B cell (primary cell): ENCODE results near the gene MRPS30.
"Not testable (repeated sequence)": the region's sequence is repeated elsewhere in the genome, so short reads cannot be mapped to it uniquely, and the experiment has no call there.

Experiments used
- EZH2 ChIP-seq: IDR thresholded peaks from 2 replicates; pipeline ENCODE4 v1.6.1; 2012; ENCODE audit warnings: borderline replicate concordance, low read depth, mild to moderate bottlenecking, moderate library complexity, low read length; ENCODE audit not compliant: insufficient read depth, poor library complexity, severe bottlenecking
- TF ChIP-seq, protein P1 (sequence below): fragments of 200-600 bp; IDR thresholded peaks from one replicate; pipeline ENCODE4 v1.8.0; 2022; ENCODE audit warnings: antibody characterized with exemption, mild to moderate bottlenecking

DNA sequence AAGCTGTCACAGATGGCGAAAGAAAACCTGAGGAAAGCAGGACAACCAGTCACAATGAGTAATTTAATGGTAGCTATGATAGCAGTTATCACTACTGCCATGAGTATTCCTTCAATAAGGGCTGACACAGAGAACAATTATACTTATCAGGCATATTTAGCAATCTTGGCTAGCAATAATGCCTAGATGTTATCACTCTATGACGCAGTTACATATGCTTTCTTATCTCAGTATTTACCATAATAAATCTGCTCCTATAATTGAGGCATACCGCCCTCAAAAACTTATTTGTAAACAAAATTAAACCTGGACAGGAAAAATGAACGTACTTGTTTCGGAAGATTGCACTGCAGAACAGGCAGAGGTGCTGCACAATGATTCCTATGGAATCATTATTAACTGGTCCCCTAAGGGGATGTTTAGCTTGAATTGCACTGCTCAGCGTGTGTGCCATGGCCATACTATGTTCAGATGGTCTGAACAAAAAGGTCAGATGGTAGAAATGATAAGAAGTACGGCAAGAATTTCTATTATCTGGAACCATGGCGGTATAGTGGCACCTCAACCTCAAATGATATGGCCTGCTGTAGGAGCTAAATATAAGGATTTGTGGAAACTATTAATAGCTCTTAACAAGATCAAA is 16.6 kb upstream of the MRPS30 start:
- TF ChIP-seq, protein P1, sequence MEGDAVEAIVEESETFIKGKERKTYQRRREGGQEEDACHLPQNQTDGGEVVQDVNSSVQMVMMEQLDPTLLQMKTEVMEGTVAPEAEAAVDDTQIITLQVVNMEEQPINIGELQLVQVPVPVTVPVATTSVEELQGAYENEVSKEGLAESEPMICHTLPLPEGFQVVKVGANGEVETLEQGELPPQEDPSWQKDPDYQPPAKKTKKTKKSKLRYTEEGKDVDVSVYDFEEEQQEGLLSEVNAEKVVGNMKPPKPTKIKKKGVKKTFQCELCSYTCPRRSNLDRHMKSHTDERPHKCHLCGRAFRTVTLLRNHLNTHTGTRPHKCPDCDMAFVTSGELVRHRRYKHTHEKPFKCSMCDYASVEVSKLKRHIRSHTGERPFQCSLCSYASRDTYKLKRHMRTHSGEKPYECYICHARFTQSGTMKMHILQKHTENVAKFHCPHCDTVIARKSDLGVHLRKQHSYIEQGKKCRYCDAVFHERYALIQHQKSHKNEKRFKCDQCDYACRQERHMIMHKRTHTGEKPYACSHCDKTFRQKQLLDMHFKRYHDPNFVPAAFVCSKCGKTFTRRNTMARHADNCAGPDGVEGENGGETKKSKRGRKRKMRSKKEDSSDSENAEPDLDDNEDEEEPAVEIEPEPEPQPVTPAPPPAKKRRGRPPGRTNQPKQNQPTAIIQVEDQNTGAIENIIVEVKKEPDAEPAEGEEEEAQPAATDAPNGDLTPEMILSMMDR = not testable (repeated sequence)
- TF ChIP-seq EZH2 = not testable (repeated sequence)
